Keratinocyte (primary cell): Measurements from ENCODE around the gene NSDHL.

Experiments used
- EZH2 ChIP-seq: IDR thresholded peaks from one replicate; pipeline ENCODE4 v1.6.1; 2012; ENCODE audit warnings: inconsistent platforms, mild to moderate bottlenecking, low read length, moderate library complexity
- TF ChIP-seq, protein P1 (sequence below), 3 experiments: IDR thresholded peaks in 1 of 3; conservative IDR thresholded peaks in 1 of 3; optimal IDR thresholded peaks in 1 of 3; 2 replicates in 2 of 3; 3 replicates in 1 of 3; pipeline versions ENCODE3 to v1.5.1; 2011; ENCODE audit warnings: low read length in 3 of 3, mild to moderate bottlenecking in 3 of 3, moderate library complexity in 2 of 3, control low read depth in 1 of 3, inconsistent platforms in 1 of 3; ENCODE audit not compliant: insufficient read depth in 2 of 3; ENCODE audit errors: extremely low read depth in 1 of 3

DNA sequence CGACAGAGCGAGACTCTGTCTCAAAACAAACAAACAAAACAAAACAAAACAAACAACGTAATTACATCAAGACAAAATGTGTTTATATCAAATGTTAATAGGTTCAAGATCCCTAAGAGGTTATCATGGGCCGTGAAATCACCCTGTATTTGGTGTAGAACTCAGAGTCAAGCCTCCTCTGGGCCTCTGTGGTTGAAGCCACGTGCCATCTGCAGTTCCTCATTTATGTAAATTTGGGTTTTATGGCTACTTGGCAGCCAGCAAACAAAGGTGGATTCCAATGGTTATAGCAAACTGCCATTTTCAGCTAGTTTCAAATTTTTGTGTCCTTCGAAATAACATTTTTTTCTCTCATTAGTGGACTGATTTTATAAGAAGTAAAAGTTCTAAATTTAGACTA lies 16.4 kb downstream of the NSDHL start:
- TF ChIP-seq, protein P1, sequence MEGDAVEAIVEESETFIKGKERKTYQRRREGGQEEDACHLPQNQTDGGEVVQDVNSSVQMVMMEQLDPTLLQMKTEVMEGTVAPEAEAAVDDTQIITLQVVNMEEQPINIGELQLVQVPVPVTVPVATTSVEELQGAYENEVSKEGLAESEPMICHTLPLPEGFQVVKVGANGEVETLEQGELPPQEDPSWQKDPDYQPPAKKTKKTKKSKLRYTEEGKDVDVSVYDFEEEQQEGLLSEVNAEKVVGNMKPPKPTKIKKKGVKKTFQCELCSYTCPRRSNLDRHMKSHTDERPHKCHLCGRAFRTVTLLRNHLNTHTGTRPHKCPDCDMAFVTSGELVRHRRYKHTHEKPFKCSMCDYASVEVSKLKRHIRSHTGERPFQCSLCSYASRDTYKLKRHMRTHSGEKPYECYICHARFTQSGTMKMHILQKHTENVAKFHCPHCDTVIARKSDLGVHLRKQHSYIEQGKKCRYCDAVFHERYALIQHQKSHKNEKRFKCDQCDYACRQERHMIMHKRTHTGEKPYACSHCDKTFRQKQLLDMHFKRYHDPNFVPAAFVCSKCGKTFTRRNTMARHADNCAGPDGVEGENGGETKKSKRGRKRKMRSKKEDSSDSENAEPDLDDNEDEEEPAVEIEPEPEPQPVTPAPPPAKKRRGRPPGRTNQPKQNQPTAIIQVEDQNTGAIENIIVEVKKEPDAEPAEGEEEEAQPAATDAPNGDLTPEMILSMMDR (optimal IDR thresholded peaks at IDR 0.05 in 1 of 3, IDR thresholded peaks at IDR 0.05 in 1 of 3, conservative IDR thresholded peaks at IDR 0.05 in 1 of 3; ENCODE audit: extremely low read depth in 1 of 3, insufficient read depth in 2 of 3, low read length in 3 of 3): no peak
- no peak for TF ChIP-seq EZH2
